ENCODE results near the gene SSBP3. TPM values are rescaled to one million over a fixed set of nuclear protein-coding genes. Genes with fewer than 3 reads are reported as not detected.

Gene SSBP3
- total RNA-seq, 1 donor from 2014 or later = 27.1 TPM

DNA sequence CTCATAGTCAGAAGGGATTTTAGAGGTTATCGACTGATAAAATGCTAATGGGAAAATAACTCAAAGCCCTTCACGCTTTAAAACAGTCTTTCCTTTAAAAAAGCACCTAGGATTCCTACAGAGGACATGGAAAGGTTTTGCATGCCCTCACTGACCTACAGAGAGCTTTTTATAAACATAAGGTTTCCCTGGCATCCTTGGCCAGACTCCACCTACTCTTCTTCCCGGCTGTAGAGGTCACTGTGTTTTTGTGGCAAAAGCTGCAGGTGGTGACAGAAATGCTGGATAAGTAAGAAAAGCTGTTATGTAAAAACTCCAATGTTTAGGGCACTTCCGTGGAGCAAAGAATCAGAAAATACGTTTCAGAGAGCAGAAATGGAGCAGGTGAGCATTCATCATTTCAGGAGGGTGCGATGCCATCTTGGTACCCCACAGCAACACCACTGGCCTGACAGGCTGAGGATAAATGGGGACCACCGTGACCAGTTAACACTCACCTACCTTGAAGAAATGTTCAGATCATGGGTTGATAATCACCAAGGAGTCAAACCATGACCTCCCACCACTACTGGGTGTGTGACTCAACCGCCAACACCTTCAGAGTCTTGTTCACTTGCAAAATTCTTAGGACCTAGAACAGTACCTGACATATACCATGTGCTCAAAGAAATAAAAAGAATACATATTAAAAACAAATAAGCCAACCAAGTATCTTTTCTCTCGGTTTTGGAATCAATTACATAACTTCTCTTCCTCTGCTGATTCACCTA lies 46.6 kb downstream of the SSBP3 start:
- peak overlapping the region in 1 of 3 donors; percentile 29 for H3K4me3 ChIP-seq (ENCODE audit: low read length in 3 of 3)
- peak overlapping the region in 1 of 3 donors; percentile 26 for H3K9ac ChIP-seq (ENCODE audit: low read depth in 1 of 3, low read length in 3 of 3)
- H3K27me3 ChIP-seq (ENCODE audit: control insufficient read depth in 3 of 3, insufficient read depth in 3 of 3, low read length in 3 of 3) = no peaks in the 10 kb centered on the region
- H3K4me1 ChIP-seq (ENCODE audit: control insufficient read depth in 3 of 3, insufficient read depth in 3 of 3, low read length in 3 of 3) = peaks cover 51 to 63% (median 60%) of the 10 kb centered on the region in 3 donors
- H3K27ac ChIP-seq (ENCODE audit: low read depth, low read length) = peak overlapping the region; percentile 16
- H3K36me3 ChIP-seq (ENCODE audit: control insufficient read depth in 3 of 3, insufficient read depth in 3 of 3, low read length in 3 of 3) = peaks cover 0 to 2% (median 0%) of the 10 kb centered on the region in 3 donors
- no peaks in the 10 kb centered on the region for H3K9me3 ChIP-seq (ENCODE audit: control insufficient read depth in 3 of 3, low read length in 3 of 3)

- Histone ChIP-seq H3K9ac (ENCODE audit: low read depth in 1 of 3, low read length in 3 of 3) (peak overlapping the region in 1 of 3 donors; percentile 68), H3K9me3 (ENCODE audit: control insufficient read depth in 3 of 3, low read length in 3 of 3) (no peaks in the 10 kb centered on the region), H3K27ac (ENCODE audit: low read depth, low read length) (peak overlapping the region; percentile 16), H3K4me3 (ENCODE audit: low read length in 3 of 3) (peak overlapping the region in 1 of 3 donors; percentile 35), H3K27me3 (ENCODE audit: control insufficient read depth in 3 of 3, insufficient read depth in 3 of 3, low read length in 3 of 3) (no peaks in the 10 kb centered on the region), H3K4me1 (ENCODE audit: control insufficient read depth in 3 of 3, insufficient read depth in 3 of 3, low read length in 3 of 3) (peaks cover 57 to 68% (median 67%) of the 10 kb centered on the region in 3 donors), H3K36me3 (ENCODE audit: control insufficient read depth in 3 of 3, insufficient read depth in 3 of 3, low read length in 3 of 3) (peaks cover 0 to 2% (median 0%) of the 10 kb centered on the region in 3 donors)
These were observed 47.6 kb downstream of the SSBP3 start for GRCh38 chr1:54358503-54359168.

GRCh38 chr1:54357967-54358366 lies 48.2 kb downstream of the SSBP3 start:
- H3K27ac ChIP-seq (ENCODE audit: low read depth, low read length) = no peak overlapping the region
- peaks cover 55 to 72% (median 71%) of the 10 kb centered on the region in 3 donors for H3K4me1 ChIP-seq (ENCODE audit: control insufficient read depth in 3 of 3, insufficient read depth in 3 of 3, low read length in 3 of 3)
- H3K27me3 ChIP-seq (ENCODE audit: control insufficient read depth in 3 of 3, insufficient read depth in 3 of 3, low read length in 3 of 3) = no peaks in the 10 kb centered on the region
- H3K36me3 ChIP-seq (ENCODE audit: control insufficient read depth in 3 of 3, insufficient read depth in 3 of 3, low read length in 3 of 3) = peaks cover 0 to 2% (median 0%) of the 10 kb centered on the region in 3 donors
- no peak overlapping the region for H3K4me3 ChIP-seq (ENCODE audit: low read length in 3 of 3)
- H3K9me3 ChIP-seq (ENCODE audit: control insufficient read depth in 3 of 3, low read length in 3 of 3) = no peaks in the 10 kb centered on the region
- H3K9ac ChIP-seq (ENCODE audit: low read depth in 1 of 3, low read length in 3 of 3) = peak overlapping the region in 1 of 3 donors; percentile 68

DNA sequence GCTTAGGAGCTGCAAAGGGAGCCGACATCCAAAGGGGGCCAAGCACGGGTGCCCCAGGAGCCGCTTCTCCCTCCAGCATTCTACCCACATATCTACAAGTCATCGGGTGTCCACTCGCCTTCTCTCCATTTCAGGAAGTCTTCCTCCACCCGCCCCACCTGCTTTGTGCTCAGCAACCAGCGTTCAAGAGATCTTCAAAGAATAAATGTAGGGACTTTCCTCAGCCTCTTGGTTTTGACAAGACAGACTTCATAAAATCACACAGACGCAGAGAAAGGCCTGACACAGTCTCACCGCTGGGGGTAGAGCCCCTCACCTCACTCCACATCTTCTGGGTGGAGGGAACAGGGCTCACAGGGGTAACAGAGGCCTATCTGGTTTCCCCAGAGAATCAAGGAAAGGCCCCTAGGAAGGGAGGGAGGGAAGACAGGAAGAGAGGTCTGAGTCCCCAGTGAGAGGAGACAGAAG lies 49.5 kb downstream of the SSBP3 start:
- peak overlapping the region in 2 of 3 donors; percentile 9 to 33 for H3K9ac ChIP-seq (ENCODE audit: low read depth in 1 of 3, low read length in 3 of 3)
- H3K36me3 ChIP-seq (ENCODE audit: control insufficient read depth in 3 of 3, insufficient read depth in 3 of 3, low read length in 3 of 3) = peaks cover 0 to 2% (median 0%) of the 10 kb centered on the region in 3 donors
- no peaks in the 10 kb centered on the region for H3K9me3 ChIP-seq (ENCODE audit: control insufficient read depth in 3 of 3, low read length in 3 of 3)
- no peak overlapping the region for H3K27ac ChIP-seq (ENCODE audit: low read depth, low read length)
- H3K4me3 ChIP-seq (ENCODE audit: low read length in 3 of 3) = no peak overlapping the region
- H3K4me1 ChIP-seq (ENCODE audit: control insufficient read depth in 3 of 3, insufficient read depth in 3 of 3, low read length in 3 of 3) = peaks cover 53 to 74% (median 73%) of the 10 kb centered on the region in 3 donors
- no peaks in the 10 kb centered on the region for H3K27me3 ChIP-seq (ENCODE audit: control insufficient read depth in 3 of 3, insufficient read depth in 3 of 3, low read length in 3 of 3)

DNA sequence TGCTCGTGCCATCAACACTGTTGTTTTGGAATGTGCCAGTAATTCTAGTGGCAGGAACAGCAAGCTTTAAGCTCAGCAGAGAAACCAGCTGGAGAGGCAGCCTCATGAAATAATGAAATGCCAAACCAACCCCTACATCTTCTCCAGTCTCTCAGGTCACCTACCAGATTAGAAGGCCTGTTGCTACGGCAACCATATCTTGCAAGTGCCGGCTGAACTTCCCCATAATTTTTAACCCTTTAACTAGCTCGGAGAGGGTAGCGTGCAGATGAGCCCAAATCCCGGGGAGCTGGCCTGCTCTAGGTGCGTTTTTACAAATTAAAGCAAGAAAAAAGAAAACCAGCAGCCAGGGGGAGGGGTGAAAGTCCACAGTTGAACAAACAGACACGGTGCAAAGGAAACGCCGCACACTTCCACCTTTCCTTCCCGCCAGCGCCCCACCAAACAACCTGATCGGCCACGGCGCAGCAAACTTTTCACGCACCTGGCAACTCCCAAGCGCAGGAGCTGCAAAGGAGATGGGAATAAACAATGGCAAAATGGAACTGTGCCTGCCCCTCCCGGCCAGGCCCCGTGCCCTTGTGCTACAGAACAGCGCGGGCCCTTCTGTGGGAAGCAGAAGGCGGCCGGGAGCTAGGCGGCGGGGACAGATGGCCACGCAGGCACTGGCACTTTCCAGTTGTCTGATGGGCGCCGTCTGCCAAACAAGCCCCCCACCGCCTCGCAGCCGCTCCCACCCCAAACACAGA lies 50.1 kb downstream of the SSBP3 start:
- Histone ChIP-seq H3K4me3 (ENCODE audit: low read length in 3 of 3) (no peak overlapping the region), H3K27ac (ENCODE audit: low read depth, low read length) (no peak overlapping the region), H3K9ac (ENCODE audit: low read depth in 1 of 3, low read length in 3 of 3) (peak overlapping the region in 2 of 3 donors; percentile 9 to 16), H3K36me3 (ENCODE audit: control insufficient read depth in 3 of 3, insufficient read depth in 3 of 3, low read length in 3 of 3) (peaks cover 0 to 2% (median 0%) of the 10 kb centered on the region in 3 donors), H3K27me3 (ENCODE audit: control insufficient read depth in 3 of 3, insufficient read depth in 3 of 3, low read length in 3 of 3) (no peaks in the 10 kb centered on the region), H3K4me1 (ENCODE audit: control insufficient read depth in 3 of 3, insufficient read depth in 3 of 3, low read length in 3 of 3) (peaks cover 48 to 76% (median 74%) of the 10 kb centered on the region in 3 donors), H3K9me3 (ENCODE audit: control insufficient read depth in 3 of 3, low read length in 3 of 3) (no peaks in the 10 kb centered on the region)

GRCh38 chr1:54354899-54355298 lies 51.3 kb downstream of the SSBP3 start:
- Histone ChIP-seq H3K27me3 (ENCODE audit: control insufficient read depth in 3 of 3, insufficient read depth in 3 of 3, low read length in 3 of 3) (no peaks in the 10 kb centered on the region), H3K36me3 (ENCODE audit: control insufficient read depth in 3 of 3, insufficient read depth in 3 of 3, low read length in 3 of 3) (peaks cover 0 to 2% (median 0%) of the 10 kb centered on the region in 3 donors), H3K27ac (ENCODE audit: low read depth, low read length) (no peak overlapping the region), H3K4me1 (ENCODE audit: control insufficient read depth in 3 of 3, insufficient read depth in 3 of 3, low read length in 3 of 3) (peaks cover 48 to 86% (median 79%) of the 10 kb centered on the region in 3 donors), H3K4me3 (ENCODE audit: low read length in 3 of 3) (no peak overlapping the region), H3K9me3 (ENCODE audit: control insufficient read depth in 3 of 3, low read length in 3 of 3) (no peaks in the 10 kb centered on the region), H3K9ac (ENCODE audit: low read depth in 1 of 3, low read length in 3 of 3) (peak overlapping the region in 1 of 3 donors; percentile 25)

GRCh38 chr1:54353959-54354358 lies 52.2 kb downstream of the SSBP3 start:
- Histone ChIP-seq H3K27me3 (ENCODE audit: control insufficient read depth in 3 of 3, insufficient read depth in 3 of 3, low read length in 3 of 3) (no peaks in the 10 kb centered on the region), H3K27ac (ENCODE audit: low read depth, low read length) (no peak overlapping the region), H3K4me3 (ENCODE audit: low read length in 3 of 3) (no peak overlapping the region), H3K9me3 (ENCODE audit: control insufficient read depth in 3 of 3, low read length in 3 of 3) (no peaks in the 10 kb centered on the region), H3K9ac (ENCODE audit: low read depth in 1 of 3, low read length in 3 of 3) (peak overlapping the region in 1 of 3 donors; percentile 25), H3K36me3 (ENCODE audit: control insufficient read depth in 3 of 3, insufficient read depth in 3 of 3, low read length in 3 of 3) (peaks cover 0 to 2% (median 0%) of the 10 kb centered on the region in 3 donors), H3K4me1 (ENCODE audit: control insufficient read depth in 3 of 3, insufficient read depth in 3 of 3, low read length in 3 of 3) (peaks cover 40 to 86% (median 72%) of the 10 kb centered on the region in 3 donors)

GRCh38 chr1:54352755-54353154 lies 53.4 kb downstream of the SSBP3 start:
- Histone ChIP-seq H3K9ac (ENCODE audit: low read depth in 1 of 3, low read length in 3 of 3) (no peak overlapping the region), H3K4me3 (ENCODE audit: low read length in 3 of 3) (no peak overlapping the region), H3K4me1 (ENCODE audit: control insufficient read depth in 3 of 3, insufficient read depth in 3 of 3, low read length in 3 of 3) (peaks cover 29 to 79% (median 64%) of the 10 kb centered on the region in 3 donors), H3K27me3 (ENCODE audit: control insufficient read depth in 3 of 3, insufficient read depth in 3 of 3, low read length in 3 of 3) (no peaks in the 10 kb centered on the region), H3K36me3 (ENCODE audit: control insufficient read depth in 3 of 3, insufficient read depth in 3 of 3, low read length in 3 of 3) (no peaks in the 10 kb centered on the region), H3K27ac (ENCODE audit: low read depth, low read length) (no peak overlapping the region), H3K9me3 (ENCODE audit: control insufficient read depth in 3 of 3, low read length in 3 of 3) (no peaks in the 10 kb centered on the region)

GRCh38 chr1:54350360-54350759 lies 55.8 kb downstream of the SSBP3 start:
- H3K4me3 ChIP-seq (ENCODE audit: low read length in 3 of 3) = no peak overlapping the region
- no peak overlapping the region for H3K27ac ChIP-seq (ENCODE audit: low read depth, low read length)
- H3K9me3 ChIP-seq (ENCODE audit: control insufficient read depth in 3 of 3, low read length in 3 of 3) = no peaks in the 10 kb centered on the region
- peak overlapping the region in 2 of 3 donors; percentile 16 to 33 for H3K9ac ChIP-seq (ENCODE audit: low read depth in 1 of 3, low read length in 3 of 3)
- H3K27me3 ChIP-seq (ENCODE audit: control insufficient read depth in 3 of 3, insufficient read depth in 3 of 3, low read length in 3 of 3) = no peaks in the 10 kb centered on the region
- H3K4me1 ChIP-seq (ENCODE audit: control insufficient read depth in 3 of 3, insufficient read depth in 3 of 3, low read length in 3 of 3) = peaks cover 11 to 55% (median 42%) of the 10 kb centered on the region in 3 donors
- H3K36me3 ChIP-seq (ENCODE audit: control insufficient read depth in 3 of 3, insufficient read depth in 3 of 3, low read length in 3 of 3) = no peaks in the 10 kb centered on the region

Measured in skeletal muscle tissue (tissue), 4 donors.